H9 (cell line): ENCODE measurements around the gene PUS7. TPM values are rescaled to one million over a fixed set of nuclear protein-coding genes. Genes with fewer than 3 reads are reported as not detected.

Experiments used
- DNase-seq: peaks from one replicate; pipeline ENCODE4 v3.0.0-alpha.2; 2017
- H2AFZ ChIP-seq: one replicate; pipeline ENCODE4 v1.6.1; 2013; ENCODE audit warnings: mild to moderate bottlenecking, low read length, control low read depth, moderate library complexity
- H2AK5ac ChIP-seq: 2 replicates; pipeline ENCODE4 v1.6.1; 2013; ENCODE audit warnings: low read length, control low read depth, mixed read lengths; ENCODE audit not compliant: insufficient read length
- H2BK120ac ChIP-seq: one replicate; pipeline ENCODE4 v1.6.1; 2013; ENCODE audit warnings: low read depth, mild to moderate bottlenecking, low read length, control low read depth, inconsistent platforms; ENCODE audit not compliant: poor library complexity, severe bottlenecking
- H2BK12ac ChIP-seq: 2 replicates; pipeline ENCODE4 v1.6.1; 2013; ENCODE audit warnings: low read length, control low read depth, mixed read lengths, low read depth; ENCODE audit not compliant: insufficient read length
- H2BK15ac ChIP-seq: 2 replicates; pipeline ENCODE4 v1.6.1; 2013; ENCODE audit warnings: low read depth, low read length, control low read depth
- H2BK20ac ChIP-seq: one replicate; pipeline ENCODE4 v1.6.1; 2013; ENCODE audit warnings: low read depth, mild to moderate bottlenecking, low read length, control low read depth, inconsistent platforms; ENCODE audit not compliant: poor library complexity, severe bottlenecking
- H2BK5ac ChIP-seq: 2 replicates; pipeline ENCODE4 v1.6.1; 2013; ENCODE audit warnings: low read length, control low read depth, mixed read lengths; ENCODE audit not compliant: insufficient read length
- H3K14ac ChIP-seq: 2 replicates; pipeline ENCODE4 v1.6.1; 2013; ENCODE audit warnings: low read length, control low read depth; ENCODE audit not compliant: insufficient read depth
- H3K18ac ChIP-seq: 2 replicates; pipeline ENCODE4 v1.6.1; 2013; ENCODE audit warnings: low read depth, mild to moderate bottlenecking, mixed read lengths, low read length, control low read depth; ENCODE audit not compliant: insufficient read length
- H3K23ac ChIP-seq: 2 replicates; pipeline ENCODE4 v1.6.1; 2013; ENCODE audit warnings: low read length, control low read depth, mixed read lengths, low read depth; ENCODE audit not compliant: insufficient read length
- H3K23me2 ChIP-seq: 2 replicates; pipeline ENCODE4 v1.6.1; 2013; ENCODE audit warnings: low read depth, mild to moderate bottlenecking, mixed read lengths, low read length, control low read depth; ENCODE audit not compliant: insufficient read length, poor library complexity, severe bottlenecking
- H3K27ac ChIP-seq: 2 replicates; pipeline ENCODE4 v1.5.1; 2013; ENCODE audit warnings: low read length, control low read depth, mixed read lengths, low read depth; ENCODE audit not compliant: insufficient read length
- H3K27me3 ChIP-seq: 2 replicates; pipeline ENCODE4 v1.6.1; 2013; ENCODE audit warnings: low read length, control low read depth, inconsistent platforms; ENCODE audit not compliant: insufficient read depth
- H3K4ac ChIP-seq: 2 replicates; pipeline ENCODE4 v1.6.1; 2013; ENCODE audit warnings: low read depth, mild to moderate bottlenecking, control low read depth, inconsistent platforms, low read length, moderate library complexity
- H3K4me1 ChIP-seq: 2 replicates; pipeline ENCODE4 v1.6.1; 2013; ENCODE audit warnings: low read length, control low read depth, inconsistent platforms; ENCODE audit not compliant: insufficient read depth
- H3K4me2 ChIP-seq: 2 replicates; pipeline ENCODE4 v1.6.1; 2013; ENCODE audit warnings: low read length, control low read depth, mixed read lengths; ENCODE audit not compliant: insufficient read length, insufficient read depth
- H3K56ac ChIP-seq: 2 replicates; pipeline ENCODE4 v1.6.1; 2013; ENCODE audit warnings: low read depth, mild to moderate bottlenecking, mixed read lengths, low read length, control low read depth; ENCODE audit not compliant: insufficient read length
- H3K79me1 ChIP-seq: 2 replicates; pipeline ENCODE4 v1.6.1; 2013; ENCODE audit warnings: low read depth, mild to moderate bottlenecking, moderate library complexity, low read length, control low read depth, inconsistent platforms; ENCODE audit not compliant: insufficient read depth, poor library complexity, severe bottlenecking
- H3K79me2 ChIP-seq: 2 replicates; pipeline ENCODE4 v1.6.1; 2013; ENCODE audit warnings: low read length, control low read depth, inconsistent platforms; ENCODE audit not compliant: insufficient read depth
- H3K9ac ChIP-seq: 2 replicates; pipeline ENCODE4 v1.6.1; 2013; ENCODE audit warnings: low read length, control low read depth, mixed read lengths; ENCODE audit not compliant: insufficient read length; ENCODE audit errors: extremely low read depth
- H3K9me3 ChIP-seq: one replicate; pipeline ENCODE4 v1.6.1; 2013; ENCODE audit warnings: low read depth, low read length, inconsistent platforms; ENCODE audit not compliant: control insufficient read depth
- H3T11ph ChIP-seq: one replicate; pipeline ENCODE4 v1.6.1; 2013; ENCODE audit warnings: mild to moderate bottlenecking, low read length, control low read depth, inconsistent platforms
- H4K20me1 ChIP-seq: one replicate; pipeline ENCODE4 v1.6.1; 2013; ENCODE audit not compliant: control insufficient read depth, insufficient read length, insufficient read depth
- H4K5ac ChIP-seq: 2 replicates; pipeline ENCODE4 v1.6.1; 2013; ENCODE audit warnings: low read depth, mild to moderate bottlenecking, mixed read lengths, low read length, control low read depth; ENCODE audit not compliant: insufficient read length
- H4K8ac ChIP-seq: replicated peaks from 2 replicates; pipeline ENCODE4 v1.6.1; 2013; ENCODE audit warnings: low read length, control low read depth, mixed read lengths, low read depth; ENCODE audit not compliant: insufficient read length
- H4K91ac ChIP-seq: 2 replicates; pipeline ENCODE4 v1.6.1; 2013; ENCODE audit warnings: low read depth, mild to moderate bottlenecking, moderate library complexity, mixed read lengths, low read length, control low read depth; ENCODE audit not compliant: insufficient read length
- H3K27ac Mint-ChIP-seq, 3 experiments: 2 replicates in 2 of 3; 3 replicates in 1 of 3; pipeline ENCODE4 v1.8.0; 2020 to 2021; ENCODE audit warnings: mixed read lengths in 3 of 3, mild to moderate bottlenecking in 1 of 3, moderate library complexity in 1 of 3
- H3K27me3 Mint-ChIP-seq: 2 replicates; pipeline ENCODE4 v1.8.0; 2021; ENCODE audit warnings: low read depth, mild to moderate bottlenecking, moderate library complexity, mixed read lengths
- H3K36me3 Mint-ChIP-seq, 3 experiments: 2 replicates in 2 of 3; 3 replicates in 1 of 3; pipeline ENCODE4 v1.8.0; 2020 to 2021; ENCODE audit warnings: low read depth in 3 of 3, mixed read lengths in 3 of 3; ENCODE audit not compliant: insufficient read depth in 1 of 3
- H3K4me1 Mint-ChIP-seq, 2 experiments: 2 replicates each; pipeline ENCODE4 v1.8.0; 2020; ENCODE audit warnings: mixed read lengths in 2 of 2
- H3K4me3 Mint-ChIP-seq, 2 experiments: 2 replicates in 1 of 2; 3 replicates in 1 of 2; pipeline ENCODE4 v1.8.0; 2020 to 2021; ENCODE audit warnings: mild to moderate bottlenecking in 2 of 2, mixed read lengths in 2 of 2, moderate library complexity in 1 of 2
- H3K9me3 Mint-ChIP-seq, 2 experiments: 2 replicates in 1 of 2; 3 replicates in 1 of 2; pipeline ENCODE4 v1.8.0; 2020; ENCODE audit warnings: mild to moderate bottlenecking in 2 of 2, mixed read lengths in 2 of 2, moderate library complexity in 1 of 2
- CTCF ChIP-seq: fragments of 200-600 bp; sonication (generic); conservative IDR thresholded peaks from 3 replicates; pipeline ENCODE4 v1.8.0; 2021; ENCODE audit warnings: antibody characterized with exemption, mild to moderate bottlenecking
- whole genome bisulfite sequencing: extraction: QIAGEN DNeasy Blood & Tissue Kit; methylation state at CpG from one replicate; pipeline ENCODE4 v1.1.7; 2013; ENCODE audit warnings: missing lambda C conversion rate, low lambda C conversion rate, mixed read lengths; ENCODE audit not compliant: insufficient read length; ENCODE audit errors: extremely low coverage; 5-methylcytosine and 5-hydroxymethylcytosine counted together
- total RNA-seq: library from RNA; stranded (reverse); gene quantifications from 2 replicates; pipeline ENCODE4 v1.2.1, GENCODE V29; 2021

The PUS7 gene
- total RNA-seq, 1 experiment from 2014 or later, result 54.3 TPM

DNA sequence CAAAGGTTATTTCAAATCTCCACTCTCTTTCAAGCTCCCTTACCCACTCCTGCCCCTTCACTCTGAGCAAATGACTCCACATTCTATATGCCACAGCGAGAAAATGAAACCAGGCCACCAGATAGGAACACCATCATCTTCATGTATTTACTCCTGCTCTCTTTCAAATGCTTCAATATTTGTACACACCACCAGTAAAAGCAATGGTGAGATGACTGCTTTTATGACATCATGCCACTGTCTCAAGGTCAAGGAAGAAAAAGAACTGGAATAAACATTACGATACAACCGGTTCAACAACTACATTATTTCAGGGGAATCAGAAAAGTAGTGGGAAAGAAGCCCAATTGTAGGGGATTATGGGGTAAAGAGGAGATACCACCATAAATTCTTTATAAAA, 32.7 kb downstream of the PUS7 start:
- H2AFZ ChIP-seq, result no peak overlapping the region
- no peak overlapping the region for H3K27ac ChIP-seq
- H3K36me3 Mint-ChIP-seq, result peaks cover 22 to 66% (median 50%) of the 10 kb centered on the region in 3 experiments
- no peak for TF ChIP-seq CTCF
- no peaks in the 10 kb centered on the region for H3K9me3 Mint-ChIP-seq
- no peak overlapping the region for H2BK15ac ChIP-seq
- H3K23me2 ChIP-seq, result no peaks in the 10 kb centered on the region
- no peak for DNase-seq
- H4K8ac ChIP-seq, result no peak overlapping the region
- no peaks in the 10 kb centered on the region for H3K79me1 ChIP-seq
- H3K79me2 ChIP-seq, result no peaks in the 10 kb centered on the region
- no peak overlapping the region for H4K91ac ChIP-seq
- no peak overlapping the region for H3K23ac ChIP-seq
- no peak overlapping the region for H4K5ac ChIP-seq
- H3K4me1 ChIP-seq, result no peaks in the 10 kb centered on the region
- H2BK120ac ChIP-seq, result no peak overlapping the region
- no peak overlapping the region for H3T11ph ChIP-seq
- no peak overlapping the region for H3K4me2 ChIP-seq
- no peak overlapping the region for H2AK5ac ChIP-seq
- no peak overlapping the region for H3K4ac ChIP-seq
- no peak overlapping the region for H3K14ac ChIP-seq
- WGBS, result no CpG with 5 or more reads among the region's 3 CpGs
- no peak overlapping the region for H3K56ac ChIP-seq
- H3K27me3 ChIP-seq, result no peaks in the 10 kb centered on the region
- H3K4me3 Mint-ChIP-seq, result no peak overlapping the region
- no peak overlapping the region for H2BK12ac ChIP-seq
- no peak overlapping the region for H3K18ac ChIP-seq
- no peaks in the 10 kb centered on the region for H4K20me1 ChIP-seq
- H3K27me3 Mint-ChIP-seq, result no peaks in the 10 kb centered on the region
- peak overlapping the region in 2 of 3 experiments; percentile 2 to 37; a peak in 2 of 7 replicates for H3K27ac Mint-ChIP-seq
- H3K9me3 ChIP-seq, result no peaks in the 10 kb centered on the region
- H2BK20ac ChIP-seq, result no peak overlapping the region
- no peaks in the 10 kb centered on the region for H3K4me1 Mint-ChIP-seq
- no peak overlapping the region for H2BK5ac ChIP-seq
- H3K9ac ChIP-seq, result no peak overlapping the region
